ENCODE data around the gene PBX3. TPM values are rescaled to one million over a fixed set of nuclear protein-coding genes. Genes with fewer than 3 reads are reported as not detected.
"Not testable (repeated sequence)": the region's sequence is repeated elsewhere in the genome, so short reads cannot be mapped to it uniquely, and the experiment has no call there.

Gene PBX3
- total RNA-seq, 3 donors from 2014 or later: 13.0 to 24.4 (median 16.7) TPM

DNA sequence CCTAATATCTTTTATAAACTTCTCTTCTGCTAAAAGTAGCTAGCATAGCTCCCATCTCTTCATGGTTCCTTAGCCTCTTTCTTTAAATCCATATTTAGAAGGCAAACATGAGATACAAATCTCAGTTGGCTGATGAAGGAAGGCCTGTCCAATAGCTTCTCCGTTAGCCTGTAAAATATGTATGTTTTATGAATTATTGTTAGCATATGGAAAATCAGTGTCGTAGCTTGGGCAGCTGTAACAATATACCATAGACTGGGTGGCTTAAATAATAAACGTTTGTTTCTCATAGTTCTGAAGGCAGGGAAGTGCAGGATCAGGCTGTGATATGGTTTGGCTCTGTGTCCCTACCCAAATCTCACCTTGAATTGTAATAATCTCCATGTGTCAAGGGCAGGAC, 63.8 kb downstream of the PBX3 start:
- no peak for ATAC-seq
- DNase-seq: no peak
- Mint-ChIP-seq H3K9me3 (no peaks in the 10 kb centered on the region), H3K4me1 (ENCODE audit: low read depth) (no peaks in the 10 kb centered on the region), H3K4me3 (no peak overlapping the region), H3K27me3 (ENCODE audit: low read depth) (no peaks in the 10 kb centered on the region), H3K36me3 (ENCODE audit: insufficient read depth) (no peaks in the 10 kb centered on the region)

DNA sequence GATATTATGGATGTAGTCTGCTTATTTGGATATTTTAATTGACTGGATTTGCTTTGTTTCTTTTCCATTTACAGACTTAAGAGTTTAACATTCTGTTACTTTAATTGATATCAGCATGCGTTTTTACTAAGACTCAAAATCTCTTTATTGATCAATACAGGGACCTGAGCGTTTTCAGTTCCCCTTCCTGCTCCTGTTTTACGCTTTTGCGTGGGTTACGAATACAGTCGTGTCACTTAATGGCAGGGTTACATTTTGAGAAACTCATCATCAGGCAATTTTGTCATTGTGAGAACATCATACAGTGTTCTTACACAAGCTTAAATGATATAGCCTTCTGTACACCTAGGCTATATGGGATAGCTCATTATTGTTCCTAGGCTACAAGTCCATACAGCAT, 65.2 kb downstream of the PBX3 start:
- Mint-ChIP-seq H3K27me3 (ENCODE audit: low read depth) (no peaks in the 10 kb centered on the region), H3K4me3 (no peak overlapping the region), H3K4me1 (ENCODE audit: low read depth) (no peaks in the 10 kb centered on the region), H3K36me3 (ENCODE audit: insufficient read depth) (no peaks in the 10 kb centered on the region), H3K9me3 (no peaks in the 10 kb centered on the region)
- DNase-seq (no peak), ATAC-seq (no peak)

DNA sequence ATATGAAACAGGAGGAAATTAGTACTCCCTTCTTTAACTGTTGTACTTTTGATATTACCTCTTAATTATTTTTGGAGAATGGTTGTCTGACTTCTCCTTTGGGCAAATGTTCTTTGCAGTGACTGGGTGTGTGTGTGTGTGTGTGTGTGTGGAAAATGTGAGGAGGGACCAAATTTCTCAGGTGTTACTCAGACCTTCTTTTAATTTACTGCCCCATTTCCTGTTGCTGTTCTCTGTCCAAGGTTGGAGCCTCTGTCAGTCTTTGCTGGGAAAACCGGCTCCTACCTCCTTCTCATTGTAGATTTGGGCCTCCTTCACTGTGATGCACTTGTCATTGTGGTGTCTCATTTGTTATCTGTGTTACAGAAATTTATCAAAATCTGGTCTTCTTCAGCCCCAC, 68.4 kb downstream of the PBX3 start:
- ATAC-seq (no peak), DNase-seq (no peak)
- Mint-ChIP-seq H3K4me1 (ENCODE audit: low read depth) (peaks cover 3% of the 10 kb centered on the region), H3K4me3 (no peak overlapping the region), H3K36me3 (ENCODE audit: insufficient read depth) (no peaks in the 10 kb centered on the region), H3K27me3 (ENCODE audit: low read depth) (no peaks in the 10 kb centered on the region), H3K9me3 (no peaks in the 10 kb centered on the region)

DNA sequence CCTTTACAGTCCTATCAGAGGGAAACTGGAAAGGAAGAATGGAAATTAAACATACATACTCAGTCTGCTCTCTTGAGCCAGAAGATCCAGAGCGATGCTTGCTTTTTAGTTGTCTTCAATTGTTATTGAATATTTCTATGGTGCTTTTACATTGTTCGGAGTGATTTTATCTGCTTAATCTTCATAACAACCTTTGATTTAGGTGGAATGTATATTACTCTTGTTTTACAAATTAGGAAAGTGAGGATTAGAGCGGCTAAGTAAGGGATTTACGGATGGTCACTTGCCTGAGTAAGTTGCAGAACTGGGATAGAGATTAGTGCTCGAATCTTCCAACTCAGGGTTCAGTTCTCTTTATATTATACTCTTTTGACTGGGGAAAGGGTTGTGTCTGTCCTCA, 69.1 kb downstream of the PBX3 start:
- DNase-seq: no peak
- Mint-ChIP-seq H3K4me3 (no peak overlapping the region), H3K4me1 (ENCODE audit: low read depth) (peaks cover 3% of the 10 kb centered on the region), H3K36me3 (ENCODE audit: insufficient read depth) (no peaks in the 10 kb centered on the region), H3K9me3 (no peaks in the 10 kb centered on the region), H3K27me3 (ENCODE audit: low read depth) (no peaks in the 10 kb centered on the region)
- no peak for ATAC-seq

DNA sequence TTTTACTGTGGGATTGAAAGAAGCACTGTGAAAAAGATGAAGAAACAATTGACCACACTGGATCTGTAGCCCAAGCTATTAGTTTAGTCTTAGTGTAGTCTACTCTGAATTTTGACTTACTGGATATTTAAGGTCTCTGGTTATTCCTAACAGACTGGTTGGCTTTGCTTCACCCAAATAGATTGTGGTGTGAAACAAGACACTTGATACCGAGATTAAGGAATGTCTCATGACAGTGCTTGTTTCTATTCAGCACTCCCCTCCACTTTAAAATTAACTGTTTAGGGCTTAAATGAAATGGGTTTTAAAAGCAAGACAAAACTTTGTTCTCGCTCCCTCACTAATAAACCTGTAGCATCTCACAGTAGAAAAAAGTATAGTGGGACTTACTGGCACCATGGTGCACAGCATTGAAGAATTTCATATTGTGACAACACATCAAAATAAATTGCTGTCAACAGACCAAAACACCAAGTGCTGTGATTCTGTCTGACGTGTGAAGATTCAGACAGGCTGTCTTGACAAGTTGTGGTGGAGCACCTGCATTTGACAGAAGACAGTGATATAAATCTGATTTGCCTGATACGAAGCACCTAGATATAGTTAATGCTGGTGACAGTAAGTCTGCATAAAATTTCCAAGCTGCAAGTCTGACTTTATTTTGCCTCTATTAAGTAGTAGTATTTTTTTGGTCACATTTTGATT, 73.1 kb downstream of the PBX3 start:
- H3K27me3 Mint-ChIP-seq (ENCODE audit: low read depth): no peaks in the 10 kb centered on the region
- no peaks in the 10 kb centered on the region for H3K9me3 Mint-ChIP-seq
- no peak overlapping the region for H3K4me3 Mint-ChIP-seq
- peaks cover 24% of the 10 kb centered on the region for H3K4me1 Mint-ChIP-seq (ENCODE audit: low read depth)
- ATAC-seq (no peak), DNase-seq (no peak)
- H3K36me3 Mint-ChIP-seq (ENCODE audit: insufficient read depth): no peaks in the 10 kb centered on the region

DNA sequence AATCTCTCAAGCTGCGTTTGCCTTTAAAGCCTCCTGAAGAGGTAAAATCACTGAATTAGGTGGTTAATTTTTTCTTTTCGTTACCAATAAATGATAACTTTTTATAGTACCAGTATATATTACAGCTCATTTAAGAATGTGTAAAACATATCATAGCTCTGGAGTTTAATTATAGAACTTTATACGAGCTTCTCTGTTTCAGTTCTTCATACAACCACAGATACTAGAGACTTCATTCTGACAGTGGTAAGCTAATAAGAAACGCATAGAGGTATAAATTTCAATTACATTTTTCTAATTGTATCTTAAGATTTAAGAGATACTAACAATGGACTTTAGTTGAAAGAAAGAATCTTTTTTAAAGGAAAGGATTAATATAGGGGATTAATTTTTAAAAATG, 73.9 kb downstream of the PBX3 start:
- Mint-ChIP-seq H3K9me3 (no peaks in the 10 kb centered on the region), H3K4me3 (no peak overlapping the region), H3K36me3 (ENCODE audit: insufficient read depth) (no peaks in the 10 kb centered on the region)

DNA sequence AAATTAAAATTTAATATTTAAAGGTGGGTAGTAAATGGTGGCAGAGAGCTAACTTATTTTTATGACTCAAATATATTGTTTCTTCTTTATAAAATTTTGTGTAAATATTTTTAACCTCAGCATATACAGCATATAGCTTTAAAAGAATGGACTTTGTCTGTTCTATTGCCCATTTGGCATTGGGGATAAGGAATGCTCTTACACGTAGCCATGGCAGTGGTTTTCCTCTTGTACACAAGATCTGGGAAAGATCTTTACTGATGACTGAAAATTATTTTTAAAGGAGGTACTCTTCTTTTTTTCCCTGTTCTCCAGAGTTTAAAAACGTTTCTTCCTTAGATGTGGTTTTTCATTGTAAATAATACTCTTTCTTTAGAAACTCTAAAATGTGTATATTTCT, 75.0 kb downstream of the PBX3 start:
- H3K9me3 Mint-ChIP-seq: no peaks in the 10 kb centered on the region
- DNase-seq: no peak
- no peak for ATAC-seq
- peaks cover 29% of the 10 kb centered on the region for H3K4me1 Mint-ChIP-seq (ENCODE audit: low read depth)
- no peaks in the 10 kb centered on the region for H3K36me3 Mint-ChIP-seq (ENCODE audit: insufficient read depth)
- no peaks in the 10 kb centered on the region for H3K27me3 Mint-ChIP-seq (ENCODE audit: low read depth)
- no peak overlapping the region for H3K4me3 Mint-ChIP-seq

More for the DNA sequence above, 73.9 kb downstream of the PBX3 start:
- ATAC-seq (no peak), DNase-seq (no peak)
- Mint-ChIP-seq H3K27me3 (ENCODE audit: low read depth) (no peaks in the 10 kb centered on the region), H3K4me1 (ENCODE audit: low read depth) (peaks cover 29% of the 10 kb centered on the region)

DNA sequence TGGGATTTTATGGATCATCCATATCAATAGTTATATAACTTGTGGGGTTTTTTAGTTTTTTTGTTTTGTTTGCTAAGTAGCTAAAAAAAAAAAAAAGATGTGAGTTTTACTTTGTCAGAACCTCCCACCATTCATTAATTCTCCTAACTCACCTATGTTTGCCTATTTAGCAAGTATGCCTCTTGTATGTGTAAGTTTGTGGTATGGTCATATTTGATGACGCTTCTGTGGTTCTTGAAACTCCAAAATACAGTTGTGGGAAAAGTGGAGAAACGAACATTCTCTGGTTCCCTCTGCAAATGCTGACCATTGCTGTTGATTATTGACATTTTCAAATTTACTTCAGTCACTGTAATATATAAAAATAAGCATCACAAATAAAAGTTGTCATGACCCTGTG, 75.7 kb downstream of the PBX3 start:
- DNase-seq (no peak), ATAC-seq (no peak)
- no peak overlapping the region for H3K4me3 Mint-ChIP-seq
- H3K36me3 Mint-ChIP-seq (ENCODE audit: insufficient read depth): no peaks in the 10 kb centered on the region
- no peaks in the 10 kb centered on the region for H3K27me3 Mint-ChIP-seq (ENCODE audit: low read depth)
- H3K9me3 Mint-ChIP-seq: no peaks in the 10 kb centered on the region
- H3K4me1 Mint-ChIP-seq (ENCODE audit: low read depth): peaks cover 29% of the 10 kb centered on the region

DNA sequence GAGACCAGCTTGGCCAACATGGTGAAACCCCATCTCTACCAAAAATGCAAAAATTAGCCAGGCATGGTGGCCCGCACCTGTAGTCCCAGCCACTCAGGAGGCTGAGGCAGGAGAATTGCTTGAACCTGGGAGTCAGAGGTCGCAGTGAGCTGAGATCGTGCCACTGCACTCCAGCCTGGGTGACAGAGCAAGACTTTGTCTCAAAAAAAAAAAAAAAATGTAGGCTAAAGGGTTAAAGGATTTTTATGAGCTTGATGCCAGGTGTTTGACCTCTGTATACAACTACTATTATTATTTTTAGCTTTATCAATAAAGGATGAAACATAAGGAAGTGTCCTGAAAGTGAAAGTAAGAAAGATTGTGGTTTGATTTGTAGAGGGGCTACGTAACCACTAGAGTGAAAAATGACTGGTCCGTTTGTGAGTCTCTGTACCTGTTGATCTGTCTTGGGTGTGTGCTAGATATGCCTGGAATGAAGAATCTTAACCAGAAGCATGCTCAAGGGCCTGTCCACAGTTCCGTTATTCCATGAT, 76.8 kb downstream of the PBX3 start:
- DNase-seq; H3K27me3 Mint-ChIP-seq (ENCODE audit: low read depth); H3K36me3 Mint-ChIP-seq (ENCODE audit: insufficient read depth); H3K9me3 Mint-ChIP-seq: not testable (repeated sequence)
- H3K4me1 Mint-ChIP-seq (ENCODE audit: low read depth): peaks cover 35% of the 10 kb centered on the region
- peak overlapping the region; percentile 77 for H3K4me3 Mint-ChIP-seq
- peak; percentile 96 to 99 for ATAC-seq

DNA sequence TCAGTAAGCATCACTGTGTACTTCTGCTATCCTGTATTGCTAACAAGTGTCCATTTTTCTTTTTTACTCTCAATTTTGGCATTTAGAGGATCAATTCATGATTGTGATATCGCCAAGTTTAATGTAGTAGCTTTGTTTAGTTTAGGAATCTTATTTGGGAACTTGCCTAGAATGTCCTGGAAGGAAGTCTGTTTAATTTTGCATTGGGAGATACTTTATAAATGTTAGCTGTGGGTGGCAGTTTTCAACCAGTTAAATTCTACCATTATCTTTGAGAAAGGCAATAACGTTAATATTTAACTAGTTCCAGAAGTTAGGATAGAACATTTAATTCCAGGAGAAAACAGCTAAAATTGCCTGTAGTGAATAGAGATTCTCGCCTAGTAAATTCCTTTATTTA, 78.6 kb downstream of the PBX3 start:
- Mint-ChIP-seq H3K27me3 (ENCODE audit: low read depth) (no peaks in the 10 kb centered on the region), H3K4me1 (ENCODE audit: low read depth) (peaks cover 42% of the 10 kb centered on the region), H3K4me3 (no peak overlapping the region), H3K36me3 (ENCODE audit: insufficient read depth) (no peaks in the 10 kb centered on the region), H3K9me3 (no peaks in the 10 kb centered on the region)
- ATAC-seq: no peak
- DNase-seq: no peak

DNA sequence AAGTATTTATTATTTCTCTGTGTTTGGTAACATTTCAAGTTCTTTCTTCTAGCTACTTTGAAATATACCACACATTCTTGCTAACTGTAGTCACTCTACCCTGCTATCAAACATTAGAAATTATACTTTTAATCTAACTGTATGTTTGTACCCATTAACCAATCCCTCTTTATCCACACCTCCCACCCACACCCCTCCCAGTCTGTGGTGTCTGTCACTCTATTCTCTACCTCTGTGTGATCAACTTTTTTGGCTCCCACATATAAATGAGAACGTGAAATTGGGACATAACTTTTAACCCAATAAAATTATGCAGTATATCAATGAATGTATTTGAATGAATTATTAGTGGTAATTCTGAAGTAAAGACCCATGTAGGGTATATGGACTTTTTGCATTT, 79.7 kb downstream of the PBX3 start:
- no peak overlapping the region for H3K4me3 Mint-ChIP-seq
- no peak for ATAC-seq
- no peaks in the 10 kb centered on the region for H3K27me3 Mint-ChIP-seq (ENCODE audit: low read depth)
- H3K9me3 Mint-ChIP-seq: no peaks in the 10 kb centered on the region
- no peaks in the 10 kb centered on the region for H3K36me3 Mint-ChIP-seq (ENCODE audit: insufficient read depth)
- DNase-seq: no peak
- peaks cover 45% of the 10 kb centered on the region for H3K4me1 Mint-ChIP-seq (ENCODE audit: low read depth)

DNA sequence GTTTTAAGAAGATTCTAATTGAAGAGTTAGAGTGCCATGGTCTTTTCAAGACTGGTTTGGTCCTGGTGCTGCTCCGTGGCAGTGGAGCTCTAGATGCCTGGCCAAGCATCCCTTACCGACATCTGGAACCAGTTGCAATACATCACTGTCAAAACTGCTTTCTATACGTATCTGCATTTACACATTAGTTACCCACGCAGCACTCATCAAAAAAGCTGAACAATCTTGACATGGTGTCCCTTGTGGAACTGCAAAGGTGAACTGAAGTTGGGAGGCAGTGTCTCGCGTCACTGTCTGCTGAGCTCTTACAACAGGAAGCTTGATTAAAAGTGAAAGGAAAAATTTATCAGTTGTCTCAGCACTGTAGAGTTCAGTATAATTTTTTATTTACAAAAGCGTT, 82.6 kb downstream of the PBX3 start:
- ATAC-seq: peak; percentile 92 to 96
- peaks cover 28% of the 10 kb centered on the region for H3K4me1 Mint-ChIP-seq (ENCODE audit: low read depth)
- H3K36me3 Mint-ChIP-seq (ENCODE audit: insufficient read depth): no peaks in the 10 kb centered on the region

DNA sequence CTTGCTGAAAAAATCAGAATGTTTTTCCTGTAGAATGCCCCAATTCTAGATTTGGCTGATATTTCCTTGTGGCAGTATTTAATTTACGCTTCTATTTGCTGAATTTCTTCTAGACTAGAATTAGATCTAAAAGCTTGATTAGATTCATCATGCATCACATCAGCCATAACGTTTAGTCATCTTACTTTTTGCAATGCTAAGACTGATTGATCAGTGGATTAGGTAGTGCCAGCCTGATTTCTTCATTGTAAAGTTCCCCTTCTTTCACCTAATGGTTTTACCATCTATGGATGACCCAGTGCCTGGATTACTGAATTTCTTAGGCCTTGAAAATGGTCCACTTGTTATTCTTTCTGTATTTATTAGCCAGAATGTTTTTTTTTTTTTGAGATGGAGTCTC, 83.9 kb downstream of the PBX3 start:
- DNase-seq: no peak

More for the DNA sequence above, 82.6 kb downstream of the PBX3 start:
- no peaks in the 10 kb centered on the region for H3K27me3 Mint-ChIP-seq (ENCODE audit: low read depth)
- peak overlapping the region; percentile 78 for H3K4me3 Mint-ChIP-seq
- DNase-seq: peak; percentile 37
- no peaks in the 10 kb centered on the region for H3K9me3 Mint-ChIP-seq

DNA sequence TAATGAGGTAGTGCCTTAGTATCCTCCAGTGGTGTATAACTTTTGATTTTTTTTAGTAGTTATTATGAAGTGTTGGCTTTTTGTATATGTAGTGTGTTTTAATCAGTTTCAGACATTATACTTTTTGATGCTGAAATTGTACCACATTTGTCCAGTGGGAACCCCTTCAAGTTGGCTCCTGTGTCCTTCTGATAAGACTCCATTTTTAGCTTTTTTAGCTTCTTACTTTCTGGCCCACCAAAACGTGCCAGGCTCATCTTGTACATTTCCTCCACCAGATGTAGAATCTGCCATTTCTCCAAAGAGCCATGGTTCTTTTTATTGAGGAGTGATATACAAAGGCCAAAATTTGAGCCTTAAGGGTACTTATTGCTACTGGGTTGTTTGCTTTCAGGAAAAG, 84.4 kb downstream of the PBX3 start:
- ATAC-seq (no peak), DNase-seq (no peak)
- no peak overlapping the region for H3K4me3 Mint-ChIP-seq
- no peaks in the 10 kb centered on the region for H3K27me3 Mint-ChIP-seq (ENCODE audit: low read depth)
- no peaks in the 10 kb centered on the region for H3K36me3 Mint-ChIP-seq (ENCODE audit: insufficient read depth)
- peaks cover 21% of the 10 kb centered on the region for H3K4me1 Mint-ChIP-seq (ENCODE audit: low read depth)
- H3K9me3 Mint-ChIP-seq: no peaks in the 10 kb centered on the region

More for the DNA sequence above, 83.9 kb downstream of the PBX3 start:
- ATAC-seq: no peak
- peak overlapping the region; percentile 27 for H3K4me3 Mint-ChIP-seq
- H3K4me1 Mint-ChIP-seq (ENCODE audit: low read depth): peaks cover 21% of the 10 kb centered on the region
- no peaks in the 10 kb centered on the region for H3K27me3 Mint-ChIP-seq (ENCODE audit: low read depth)
- no peaks in the 10 kb centered on the region for H3K9me3 Mint-ChIP-seq
- no peaks in the 10 kb centered on the region for H3K36me3 Mint-ChIP-seq (ENCODE audit: insufficient read depth)

DNA sequence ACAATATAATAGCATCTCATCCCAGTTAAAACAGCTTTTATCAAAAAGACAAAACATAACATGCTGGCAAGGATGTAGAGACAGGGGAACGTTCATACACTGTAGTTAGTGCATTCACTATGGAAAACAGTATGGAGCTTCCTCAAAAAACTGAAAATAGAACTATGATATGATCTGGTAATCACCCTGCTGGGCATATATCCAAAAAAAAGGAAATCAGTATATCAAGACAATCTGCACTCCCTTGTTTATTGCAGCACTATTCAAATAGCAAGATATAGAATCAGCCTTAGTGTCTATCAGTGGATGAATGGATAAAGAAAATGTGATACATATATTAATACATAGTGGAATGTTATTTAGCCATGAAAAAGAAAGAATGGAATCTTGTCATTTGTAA, 88.5 kb downstream of the PBX3 start:
- Mint-ChIP-seq H3K9me3 (no peaks in the 10 kb centered on the region), H3K4me1 (ENCODE audit: low read depth) (peaks cover 11% of the 10 kb centered on the region), H3K27me3 (ENCODE audit: low read depth) (no peaks in the 10 kb centered on the region), H3K4me3 (no peak overlapping the region), H3K36me3 (ENCODE audit: insufficient read depth) (no peaks in the 10 kb centered on the region)
- ATAC-seq (no peak), DNase-seq (no peak)
